Activated CD4-positive, alpha-beta T cell treated with anti-CD3 and anti-CD28 coated beads for 1 hour (primary cell): ENCODE results near the gene CDIPT.
A peak's percentile ranks its signal among the peaks of the same experiment; 100 is the strongest.
"Not testable (repeated sequence)": the region's sequence is repeated elsewhere in the genome, so short reads cannot be mapped to it uniquely, and the experiment has no call there.

Experiments
- DNase-seq: peaks from one replicate; pipeline ENCODE4 v3.0.0-alpha.2; 2020

The CDIPT gene, protein sequence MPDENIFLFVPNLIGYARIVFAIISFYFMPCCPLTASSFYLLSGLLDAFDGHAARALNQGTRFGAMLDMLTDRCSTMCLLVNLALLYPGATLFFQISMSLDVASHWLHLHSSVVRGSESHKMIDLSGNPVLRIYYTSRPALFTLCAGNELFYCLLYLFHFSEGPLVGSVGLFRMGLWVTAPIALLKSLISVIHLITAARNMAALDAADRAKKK

DNA sequence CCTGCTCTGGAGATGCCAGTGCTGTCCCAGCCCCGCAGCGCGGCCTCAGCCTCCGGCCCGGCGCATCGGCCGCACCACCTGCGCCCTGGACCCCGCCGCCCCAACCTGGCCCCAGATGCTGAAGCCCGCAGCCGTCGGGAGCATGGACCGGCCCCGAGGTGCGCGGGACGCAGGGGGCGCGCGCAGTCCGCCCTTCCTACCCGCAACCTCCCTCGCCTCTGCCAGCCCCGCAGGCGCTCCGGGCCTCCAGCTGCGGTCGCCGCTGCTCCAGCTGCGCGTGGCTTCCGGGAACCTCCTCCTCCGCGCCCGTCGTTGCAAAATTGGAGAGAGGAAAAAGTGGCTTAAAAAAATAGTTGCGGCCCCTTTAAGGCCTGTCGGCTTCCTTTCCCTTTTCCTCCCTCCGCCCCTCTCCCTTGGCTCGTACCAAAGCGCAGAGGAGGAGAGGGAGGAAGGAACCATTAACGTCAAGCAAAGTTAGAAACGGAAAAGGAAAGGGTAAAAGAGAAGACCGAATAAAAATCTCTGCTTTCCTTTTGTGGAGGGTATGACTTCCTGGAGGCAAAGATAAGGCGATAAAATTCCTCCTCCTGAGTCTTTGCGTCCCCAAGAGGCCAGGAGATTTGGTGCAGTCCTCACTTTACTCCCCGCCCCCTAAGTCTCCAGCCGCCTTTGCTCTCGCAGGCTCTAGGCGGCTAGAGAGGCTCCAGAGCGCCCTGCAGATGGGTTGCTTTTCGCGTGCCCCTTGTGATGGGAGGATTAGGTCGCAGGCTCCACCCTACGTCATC, at the start of gene CDIPT:
TSS of gene CDIPT (minus strand) at position 343 of the 785 bp plus-strand sequence. CDS start 369 bp downstream, outside the sequence.
- peak; percentile 88 for DNase-seq

GRCh38 chr16:29912087-29912486, 49.1 kb upstream of the CDIPT start:
- no peak for DNase-seq

DNA sequence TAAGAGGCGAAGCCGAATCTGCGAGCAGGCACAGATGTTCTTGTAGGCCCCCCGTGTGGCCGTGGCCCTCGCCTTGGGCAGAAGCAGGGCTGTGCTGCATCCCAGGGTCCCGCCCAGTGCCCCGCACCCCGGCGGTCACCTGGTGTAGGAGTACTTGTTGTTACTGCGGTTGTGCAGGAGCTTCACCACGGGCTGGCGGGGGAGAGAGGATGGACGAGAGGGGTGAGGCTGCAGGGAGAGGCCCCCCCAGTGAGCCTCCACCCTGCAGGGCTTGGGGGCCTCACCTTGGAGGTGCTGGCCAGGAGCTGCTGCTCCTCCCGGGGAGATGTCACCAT, 48.6 kb upstream of the CDIPT start:
- no peak for DNase-seq

- DNase-seq = no peak
These were observed 48.0 kb upstream of the CDIPT start for GRCh38 chr16:29910819-29911675.

DNA sequence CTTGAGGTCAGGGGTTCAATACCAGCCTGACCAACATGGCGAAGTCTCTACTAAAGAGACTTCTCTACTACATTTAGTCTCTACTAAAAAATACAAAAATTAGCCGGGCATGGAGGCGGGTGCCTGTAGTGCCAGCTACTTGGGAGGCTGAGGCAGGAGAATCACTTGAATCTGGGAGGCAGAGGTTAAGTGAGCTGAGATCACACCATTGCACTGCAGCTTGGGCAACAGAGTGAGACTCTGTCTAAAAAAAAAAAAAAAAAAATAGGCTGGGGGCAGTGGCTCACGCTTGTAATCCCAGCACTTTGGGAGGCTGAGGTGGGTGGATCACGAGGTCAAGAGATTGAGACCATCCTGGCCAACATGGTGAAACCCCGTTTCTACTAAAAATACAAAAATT, 46.8 kb upstream of the CDIPT start:
- DNase-seq = not testable (repeated sequence)

DNA sequence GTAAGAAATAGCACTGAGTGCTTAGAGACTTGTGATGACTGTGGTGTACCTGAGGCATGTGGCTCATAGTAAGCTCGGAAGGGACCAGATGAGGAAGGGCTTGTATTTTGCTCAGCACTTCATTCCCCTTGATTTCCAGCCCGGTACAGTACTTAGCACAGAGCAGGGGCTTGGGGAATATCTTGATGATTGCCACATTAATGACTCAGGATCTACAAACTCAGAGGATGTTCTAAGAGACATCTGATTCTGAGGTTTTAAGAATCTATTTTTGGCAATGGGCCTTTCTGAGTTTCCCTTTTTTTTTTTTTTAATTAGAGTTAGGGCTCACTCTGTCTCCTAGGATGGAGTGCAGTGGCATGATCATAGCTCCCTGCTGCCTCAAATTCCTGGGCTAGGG, 46.4 kb upstream of the CDIPT start:
- no peak for DNase-seq

DNA sequence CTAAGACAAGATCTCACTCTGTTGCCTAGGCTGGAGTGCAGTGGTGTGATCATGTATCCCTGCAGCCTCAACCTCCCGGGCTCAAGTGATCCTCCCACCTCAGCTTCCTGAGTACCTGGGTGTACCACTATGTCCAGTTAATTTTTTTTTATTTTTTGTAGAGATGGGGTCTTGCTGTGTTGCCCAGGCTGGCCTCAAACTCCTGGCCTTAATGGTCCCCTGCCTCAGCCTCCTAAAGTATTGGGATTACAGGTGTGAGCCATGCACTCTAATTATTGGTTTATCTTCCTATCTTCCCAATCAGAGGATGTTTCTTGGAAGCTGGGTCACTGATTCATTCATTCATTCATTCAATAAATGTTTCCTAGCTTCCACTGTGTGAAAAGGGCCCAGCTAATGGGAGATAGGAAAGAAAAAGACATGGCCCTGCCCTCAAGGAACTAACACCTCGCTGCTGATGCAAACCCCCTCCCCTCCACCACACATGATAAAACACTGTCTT, 45.7 kb upstream of the CDIPT start:
- DNase-seq = no peak

- DNase-seq = no peak
These were observed 44.9 kb upstream of the CDIPT start for GRCh38 chr16:29907973-29908372.

DNA sequence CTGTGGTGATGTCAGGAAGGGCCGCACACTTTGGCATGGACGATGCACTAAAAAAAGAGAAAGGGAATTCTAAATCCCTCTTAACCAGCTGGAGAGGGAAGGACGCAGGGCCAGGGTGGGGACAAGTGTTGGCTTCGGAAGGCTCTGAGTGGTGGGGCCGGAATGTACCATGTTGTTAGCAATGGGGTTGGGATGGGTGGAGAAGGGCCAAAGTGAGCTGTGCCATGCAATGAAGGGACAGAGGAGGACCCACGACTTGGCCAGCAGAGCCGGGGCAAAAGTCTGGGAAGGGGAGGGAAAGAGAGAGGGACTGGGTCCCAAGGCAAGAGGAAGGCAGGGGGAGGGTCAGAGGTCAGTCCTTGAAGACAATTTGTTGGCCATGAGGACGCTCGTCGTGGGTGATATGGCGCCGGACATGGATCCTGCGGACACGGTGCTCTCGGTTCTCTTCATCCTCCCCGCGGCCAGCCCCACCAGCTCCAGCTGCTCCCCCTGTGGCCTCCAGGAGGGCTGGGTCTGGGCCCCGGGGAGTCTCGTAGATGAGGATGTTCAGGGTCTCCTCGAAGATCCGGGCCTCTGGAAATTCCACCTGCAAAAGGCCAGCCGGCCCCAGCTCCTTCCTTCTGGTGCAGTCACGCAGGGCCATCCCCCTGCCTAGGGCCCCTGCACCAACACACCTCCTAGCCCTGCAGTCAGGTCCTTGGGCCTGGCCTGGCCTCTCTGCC, 43.7 kb upstream of the CDIPT start:
- DNase-seq = no peak

DNA sequence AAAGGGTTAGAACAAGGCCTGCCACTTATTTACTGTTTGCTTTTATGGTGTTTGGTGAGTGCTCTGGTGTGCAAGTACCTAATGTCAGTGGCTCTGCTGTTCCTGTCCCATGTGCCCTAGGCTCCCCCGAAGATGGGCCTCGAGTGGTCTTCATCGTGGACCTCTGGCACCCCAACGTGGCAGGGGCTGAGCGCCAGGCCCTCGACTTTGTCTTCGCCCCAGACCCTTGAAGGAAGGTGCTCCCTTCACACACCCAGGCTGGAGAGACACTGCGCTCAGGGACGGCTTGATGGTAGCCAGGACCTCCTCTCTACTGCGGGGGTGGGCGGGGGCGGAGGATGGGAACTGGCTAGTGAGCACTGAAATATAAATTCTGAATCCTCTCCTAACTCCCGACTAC, 42.6 kb upstream of the CDIPT start:
- DNase-seq = no peak

DNA sequence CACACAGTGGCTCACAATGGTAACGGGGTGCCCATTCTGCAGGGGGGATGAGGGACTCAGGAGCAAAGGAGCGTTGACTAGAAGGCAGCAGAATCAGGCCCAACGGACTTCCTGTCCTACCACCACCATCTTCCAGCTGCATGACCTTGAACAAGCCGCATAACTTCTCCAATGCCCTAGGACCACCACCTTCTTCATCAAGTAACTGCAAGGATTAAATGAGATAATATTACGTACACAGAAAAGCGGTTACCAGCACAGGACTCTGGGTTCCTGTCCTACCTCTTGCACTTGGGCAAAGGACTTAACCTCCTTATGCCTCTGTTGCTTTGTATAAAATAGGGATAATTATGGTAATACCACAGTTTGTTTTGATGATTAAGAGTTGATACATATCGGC, 41.9 kb upstream of the CDIPT start:
- DNase-seq = no peak

GRCh38 chr16:29903590-29903989, 40.6 kb upstream of the CDIPT start:
- DNase-seq = no peak

- DNase-seq = no peak
These were observed 38.5 kb upstream of the CDIPT start for GRCh38 chr16:29901607-29901945.

- DNase-seq = no peak
These were observed 38.0 kb upstream of the CDIPT start for GRCh38 chr16:29900888-29901606.

- peak; percentile 64 for DNase-seq
These were observed 37.3 kb upstream of the CDIPT start, which contains the start of gene ASPHD1 for GRCh38 chr16:29900102-29900887. ASPHD1 (plus strand) TSS chr16:29900488; CDS start chr16:29900972, 484 bp downstream.

DNA sequence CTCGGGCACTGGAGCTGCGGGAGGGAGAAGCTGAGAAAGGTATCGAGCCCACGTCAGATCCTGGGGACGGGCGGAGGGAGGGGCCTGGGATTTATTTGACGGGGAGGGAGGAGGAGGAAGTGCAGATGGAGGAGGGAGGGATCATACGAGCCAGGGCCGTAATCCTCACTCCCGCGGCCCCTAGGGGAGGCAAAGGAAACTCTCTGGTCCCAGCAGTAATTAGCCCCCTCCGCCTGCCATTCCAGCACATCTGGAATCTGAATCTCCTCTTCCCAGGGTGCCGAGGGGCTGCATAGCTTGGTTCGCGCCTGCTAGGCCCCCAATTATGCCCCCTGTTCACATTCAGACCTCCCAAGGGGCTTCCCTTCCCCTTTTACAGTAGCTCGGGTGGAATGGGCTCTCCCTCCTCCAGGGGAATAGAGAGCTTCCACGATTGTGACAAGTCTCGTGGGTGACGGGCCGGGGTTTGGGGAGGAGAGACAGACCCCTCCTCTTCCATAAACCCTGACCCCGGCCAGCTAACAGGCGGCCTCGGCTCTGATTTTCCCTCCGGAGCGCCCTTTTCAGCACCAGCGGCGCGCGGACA, 36.6 kb upstream of the CDIPT start, which contains the start of gene SEZ6L2:
TSS of gene SEZ6L2 (minus strand) at position 35 of the 586 bp plus-strand sequence. CDS start 531 bp downstream, outside the sequence.
- no peak for DNase-seq

DNA sequence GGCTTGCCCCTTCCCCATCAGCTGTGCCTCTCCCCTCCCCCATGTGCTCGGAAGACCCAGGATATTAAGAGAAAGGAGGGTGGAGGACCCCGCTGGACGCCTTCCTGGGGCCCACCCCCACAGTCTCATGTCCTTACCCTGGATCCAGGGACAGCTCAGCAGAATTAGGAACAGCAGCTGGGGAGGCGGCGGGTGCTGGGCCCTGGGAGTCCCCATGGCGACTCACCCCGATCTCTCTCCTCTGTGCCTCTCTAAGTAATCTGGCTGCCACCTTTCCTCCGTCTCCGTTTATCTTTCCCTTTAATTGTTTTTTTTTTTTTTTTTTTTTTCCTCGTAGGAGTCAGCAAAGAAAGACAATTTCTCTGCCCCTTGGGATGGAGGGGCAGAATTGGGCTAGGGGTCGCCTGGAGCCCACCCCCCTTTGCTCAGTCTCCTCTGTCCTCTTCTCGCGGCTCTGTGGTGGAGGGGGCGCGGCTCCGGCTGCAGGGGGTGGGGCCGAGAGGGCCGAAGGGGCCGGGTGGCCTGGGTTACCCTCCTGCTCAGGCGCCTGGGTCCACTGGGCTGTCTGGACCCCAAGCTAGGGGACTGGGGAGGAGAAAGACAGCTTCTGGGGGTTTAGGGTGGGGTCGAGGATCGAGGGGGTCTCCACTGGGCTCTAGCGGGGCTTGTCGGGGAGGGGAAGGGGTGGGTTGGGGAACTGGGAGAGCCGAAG, 35.9 kb upstream of the CDIPT start:
- DNase-seq = no peak

DNA sequence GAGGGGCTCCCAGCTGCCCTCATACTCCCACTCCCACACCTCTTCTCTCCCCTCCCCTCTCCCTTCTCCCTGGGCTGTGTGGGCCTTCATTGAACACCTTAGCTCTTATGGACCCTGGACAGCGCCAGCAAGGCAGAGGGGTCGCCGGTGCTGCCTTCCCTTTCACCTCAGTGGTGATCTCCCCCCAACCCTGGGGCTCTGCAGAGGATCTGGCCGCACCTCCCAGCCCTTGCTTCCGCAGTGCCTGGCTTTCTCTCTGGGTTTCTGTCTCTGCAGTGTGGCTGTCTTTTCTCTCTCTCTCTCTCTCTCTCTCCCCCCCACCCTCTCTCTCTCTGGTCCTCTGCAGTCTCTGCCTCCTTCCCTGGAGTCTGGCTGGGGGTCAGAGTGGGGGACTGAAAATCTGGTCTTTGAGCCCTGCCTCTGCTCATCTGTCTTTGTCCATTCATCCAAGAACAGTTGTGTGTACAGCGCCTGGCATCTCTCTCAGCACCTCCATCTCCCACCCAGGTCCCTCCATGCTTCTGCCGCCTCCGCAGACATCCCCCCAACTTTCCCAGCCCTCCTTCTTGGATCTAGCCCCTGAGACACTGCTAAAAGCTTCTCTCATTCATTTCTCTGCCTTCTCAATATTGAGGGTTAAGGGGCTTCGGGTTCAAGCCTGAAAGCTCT, 35.2 kb upstream of the CDIPT start:
- DNase-seq = no peak

DNA sequence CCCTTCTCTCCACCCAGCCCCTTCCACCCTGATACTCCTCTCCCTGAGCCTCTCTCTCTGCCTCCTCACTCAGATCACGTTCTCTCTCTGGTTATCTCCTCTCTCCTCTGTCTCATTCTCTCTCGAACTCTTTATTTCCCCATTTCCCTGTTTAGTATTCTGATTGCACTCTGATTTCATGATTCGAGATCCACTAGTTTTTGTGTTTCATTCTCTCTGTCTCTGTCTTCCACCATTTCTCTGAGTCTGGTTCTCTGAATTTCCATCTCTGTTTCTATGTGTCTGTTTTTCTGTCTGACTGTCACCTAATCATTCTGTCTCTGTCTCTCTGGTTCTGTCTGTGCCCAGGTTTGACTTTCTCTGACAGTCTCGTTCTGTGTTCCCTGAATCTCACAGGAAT, 34.3 kb upstream of the CDIPT start:
- no peak for DNase-seq

GRCh38 chr16:29896841-29897240, 33.8 kb upstream of the CDIPT start:
- DNase-seq = no peak
